Stimulated activated CD4-positive, alpha-beta T cell treated with anti-CD3 and anti-CD28 coated beads, Interleukin-4, amount 100 ng/mL, for 24 hours (primary cell): ENCODE data around the gene MICAL3.

ENCODE experiments used
- DNase-seq: peaks from one replicate; pipeline ENCODE4 v3.0.0-alpha.2; 2020

MICAL3 gene

GRCh38 chr22:17786435-17787161, 237.8 kb downstream of the MICAL3 start:
- no peak for DNase-seq

GRCh38 chr22:17785185-17786184, 238.9 kb downstream of the MICAL3 start:
- DNase-seq = peak; percentile 78

- DNase-seq = no peak
Measured at GRCh38 chr22:17784776-17785175, 239.6 kb downstream of the MICAL3 start.

GRCh38 chr22:17783773-17784480, 240.4 kb downstream of the MICAL3 start:
- no peak for DNase-seq

DNA sequence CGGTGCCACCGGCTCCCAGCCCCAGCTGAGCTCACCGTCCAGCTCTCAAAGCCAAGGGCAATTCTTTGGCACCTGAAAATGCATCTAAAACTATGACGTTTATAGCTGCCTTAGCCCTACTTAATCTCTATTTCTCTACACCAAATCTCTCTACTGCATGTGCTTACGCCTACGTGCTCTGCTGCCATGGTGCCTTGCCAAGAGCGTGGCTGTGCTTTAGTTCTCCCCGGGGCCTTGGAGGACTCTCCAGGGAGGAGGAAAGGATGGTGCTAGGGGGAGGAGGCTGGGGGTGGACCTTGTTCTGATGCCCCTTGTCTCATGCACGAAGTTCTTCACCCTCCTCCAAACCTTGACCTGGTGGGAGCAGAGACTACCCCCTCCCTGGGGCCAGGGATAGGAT, 241.0 kb downstream of the MICAL3 start:
- DNase-seq = no peak

GRCh38 chr22:17782621-17783020, 241.7 kb downstream of the MICAL3 start:
- no peak for DNase-seq

- DNase-seq = no peak
Measured at GRCh38 chr22:17782158-17782557, 242.2 kb downstream of the MICAL3 start.

DNA sequence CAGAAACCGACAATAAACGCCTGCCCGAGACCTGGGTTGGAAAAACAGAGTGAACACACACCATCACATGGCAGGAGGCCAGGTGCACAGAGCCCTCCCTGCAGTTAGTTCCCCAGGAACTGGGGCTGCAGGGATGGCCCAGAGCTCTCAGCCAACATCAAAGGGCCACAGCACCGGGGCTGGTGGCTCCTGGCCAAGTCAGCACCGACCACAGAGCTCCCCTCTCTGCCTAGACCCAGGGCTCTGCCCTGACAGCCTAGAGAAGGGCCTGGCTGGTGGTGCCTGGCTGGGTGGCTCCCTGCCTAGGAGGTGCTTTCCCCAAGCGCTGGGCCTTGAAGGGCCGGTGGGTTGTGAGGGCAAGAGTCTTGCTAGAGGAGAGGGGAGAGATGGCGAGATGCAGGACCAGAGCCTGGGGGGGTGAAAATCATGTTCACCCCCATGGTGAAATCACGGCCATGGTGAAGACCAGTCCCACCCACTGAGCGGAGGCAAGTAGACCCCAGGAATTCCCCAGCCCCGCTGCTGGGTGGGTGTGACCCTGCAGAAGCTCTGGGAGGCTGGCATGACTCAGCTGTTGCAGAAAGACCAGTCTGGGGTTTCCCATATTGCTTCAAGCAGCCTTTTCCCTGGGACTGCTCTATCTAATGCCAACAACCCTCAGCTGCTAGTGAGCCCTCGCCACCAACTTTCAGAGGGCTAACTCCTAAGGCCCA, 242.9 kb downstream of the MICAL3 start:
- DNase-seq = peak; percentile 76

DNA sequence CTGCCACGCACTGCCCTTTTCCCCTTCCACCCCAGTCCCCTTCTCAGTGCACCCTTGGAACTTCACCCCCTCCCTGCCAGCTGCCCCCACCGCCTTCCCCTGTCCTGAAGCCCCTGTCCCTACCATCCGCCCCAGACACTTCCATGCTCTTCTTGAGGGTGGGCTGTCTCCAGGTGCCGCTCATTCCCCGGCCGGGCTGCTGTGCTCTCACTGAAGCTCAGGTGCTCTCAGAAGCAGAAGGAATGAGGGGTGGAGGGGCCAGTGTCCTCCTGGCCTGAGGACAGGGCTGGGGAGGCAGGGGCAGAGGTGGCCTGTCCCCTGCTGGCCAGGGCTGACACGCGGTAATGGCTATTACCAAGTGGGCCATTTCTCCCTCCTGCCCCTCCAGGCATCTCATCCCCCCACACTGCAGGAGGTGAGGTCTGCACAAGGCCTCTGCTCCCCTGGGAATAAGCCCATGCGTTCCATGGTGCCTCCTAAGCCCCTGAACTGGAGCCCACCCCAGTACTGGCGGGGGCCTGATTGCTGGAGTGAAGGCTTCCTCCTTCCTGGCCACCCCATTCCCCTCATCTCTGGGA, 243.5 kb downstream of the MICAL3 start:
- DNase-seq = no peak

DNA sequence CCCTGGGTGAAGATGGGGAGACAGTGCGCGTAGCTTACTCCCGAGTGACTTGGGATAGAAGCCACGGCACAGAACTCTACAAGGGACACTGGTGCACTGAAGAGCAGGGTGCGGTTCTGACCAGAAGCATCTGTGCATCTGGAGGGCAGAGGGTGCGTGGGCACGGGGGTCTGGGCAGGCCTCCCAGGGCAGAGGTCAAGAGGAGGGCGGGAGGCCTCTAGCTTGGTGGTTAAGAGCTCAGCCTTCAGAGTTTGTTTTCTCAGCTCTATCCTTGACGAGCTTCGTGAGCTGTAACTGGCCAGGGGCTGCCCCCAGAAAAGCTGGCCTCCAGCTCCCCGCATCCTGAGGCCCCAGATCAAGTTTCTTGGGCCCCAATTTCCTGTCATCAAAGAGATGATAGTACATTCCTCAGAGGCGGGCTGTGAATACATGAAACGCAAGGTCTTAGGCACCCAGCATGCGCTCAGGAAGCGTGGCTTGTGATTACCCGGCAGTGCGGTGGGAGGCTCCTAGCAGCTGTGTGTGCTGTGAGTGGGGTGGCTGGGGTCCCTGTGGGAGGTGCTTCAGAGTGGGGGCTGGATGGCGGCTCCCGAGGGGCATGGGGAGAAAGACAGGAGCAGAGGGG, 244.1 kb downstream of the MICAL3 start:
- DNase-seq = no peak

DNA sequence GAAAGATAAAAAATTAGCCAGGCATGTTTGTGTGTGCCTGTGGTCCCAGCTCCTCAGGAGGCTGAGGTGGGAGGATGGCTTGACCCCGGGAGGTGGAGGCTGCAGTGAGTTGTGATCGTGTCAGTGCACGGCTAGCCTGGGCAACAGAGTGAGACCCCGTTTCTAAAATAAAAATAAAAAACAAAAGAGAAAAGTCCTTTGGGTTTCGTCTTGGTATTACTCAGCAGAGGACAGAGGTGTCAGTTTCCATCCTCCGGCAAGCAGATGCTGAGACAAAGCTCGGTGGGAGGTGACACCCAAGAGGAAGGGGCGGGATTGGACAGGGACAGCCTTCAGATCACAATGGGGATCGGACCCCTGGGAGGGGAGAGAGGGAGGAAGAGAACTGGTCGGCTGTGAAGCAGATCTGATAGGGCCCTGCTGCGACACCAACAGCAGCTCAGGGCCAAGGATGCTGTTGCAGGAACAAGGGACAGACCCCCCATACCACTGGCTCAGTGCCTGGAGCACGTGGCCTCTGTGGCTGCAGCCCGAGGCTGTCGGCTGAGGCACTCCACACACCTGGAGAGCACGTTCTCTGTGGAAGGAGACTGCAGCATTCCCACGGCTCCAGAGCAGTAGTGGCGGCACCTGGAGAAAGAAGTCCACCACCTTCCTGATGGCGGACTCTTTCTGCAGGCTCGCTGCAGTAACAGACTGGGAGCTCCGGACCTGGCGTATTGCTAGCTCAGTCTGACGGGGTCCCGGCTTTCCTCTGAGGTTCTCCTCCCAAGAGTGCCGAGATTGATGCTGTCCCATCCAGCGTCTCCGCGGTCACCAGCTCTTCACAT, 244.9 kb downstream of the MICAL3 start:
- DNase-seq = no peak

DNA sequence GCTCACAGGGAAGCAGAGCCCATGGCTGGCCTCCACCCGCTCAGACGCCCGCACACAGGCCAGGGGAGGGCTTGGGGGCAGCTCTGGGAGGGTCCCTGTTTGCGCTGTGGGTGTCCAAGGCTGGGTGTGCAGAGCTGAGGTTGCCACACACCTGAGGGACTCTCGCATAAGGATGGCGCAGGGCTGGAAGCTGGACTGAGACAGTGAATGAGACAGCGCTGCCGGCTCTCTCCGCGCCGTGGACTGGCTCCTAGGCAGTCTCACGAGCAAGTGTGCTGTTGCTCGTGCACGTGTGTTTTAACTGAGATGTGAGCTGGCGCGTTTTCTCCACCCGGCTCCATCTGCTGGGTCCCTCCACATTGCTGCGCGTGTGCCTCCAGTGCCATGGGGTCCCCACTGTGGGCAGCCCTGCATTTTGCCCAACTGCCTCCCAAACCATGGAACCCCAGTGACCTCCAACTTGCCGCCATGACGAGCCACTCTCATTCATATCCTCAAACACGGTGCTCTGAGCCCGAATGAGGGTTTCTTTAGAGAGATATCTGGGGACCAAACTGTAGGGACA, 245.9 kb downstream of the MICAL3 start:
- DNase-seq = no peak

GRCh38 chr22:17777717-17778044, 246.7 kb downstream of the MICAL3 start:
- no peak for DNase-seq

DNA sequence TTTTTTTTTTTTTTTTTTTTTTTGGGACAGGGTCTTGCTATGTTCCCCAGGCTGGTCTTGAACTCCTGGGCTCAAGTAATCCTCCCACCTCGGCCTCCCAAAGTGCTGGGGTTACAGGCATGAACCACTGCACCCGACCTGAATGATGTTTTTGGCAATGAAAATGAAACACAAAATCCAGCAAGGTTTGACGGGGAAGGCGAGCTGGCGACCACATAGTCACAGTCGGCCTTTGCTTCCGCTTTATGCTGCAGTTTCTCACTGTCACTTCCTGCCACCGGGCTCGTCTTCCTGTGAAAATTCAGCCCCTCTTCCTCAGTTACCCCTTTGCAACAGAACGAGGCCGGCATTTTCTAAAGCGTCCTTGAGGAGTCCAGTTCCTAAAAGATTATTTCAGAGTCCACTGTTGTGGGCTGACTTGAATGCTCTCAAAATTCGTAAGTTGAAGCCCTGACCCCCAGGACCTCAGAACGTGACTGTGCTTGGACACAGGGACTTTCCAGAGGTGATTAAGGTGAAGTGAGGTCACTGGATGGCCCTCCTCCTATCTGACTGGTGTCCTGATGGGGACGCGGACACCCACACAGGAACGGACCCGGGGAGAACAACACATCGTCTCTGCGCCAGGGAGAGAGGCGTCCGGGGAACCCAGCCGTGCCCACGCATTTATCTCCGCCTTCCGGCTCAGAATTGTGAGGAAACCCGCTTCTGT, 247.2 kb downstream of the MICAL3 start:
- peak; percentile 72 for DNase-seq

- DNase-seq = no peak
Measured at GRCh38 chr22:17775781-17776465, 248.4 kb downstream of the MICAL3 start.

DNA sequence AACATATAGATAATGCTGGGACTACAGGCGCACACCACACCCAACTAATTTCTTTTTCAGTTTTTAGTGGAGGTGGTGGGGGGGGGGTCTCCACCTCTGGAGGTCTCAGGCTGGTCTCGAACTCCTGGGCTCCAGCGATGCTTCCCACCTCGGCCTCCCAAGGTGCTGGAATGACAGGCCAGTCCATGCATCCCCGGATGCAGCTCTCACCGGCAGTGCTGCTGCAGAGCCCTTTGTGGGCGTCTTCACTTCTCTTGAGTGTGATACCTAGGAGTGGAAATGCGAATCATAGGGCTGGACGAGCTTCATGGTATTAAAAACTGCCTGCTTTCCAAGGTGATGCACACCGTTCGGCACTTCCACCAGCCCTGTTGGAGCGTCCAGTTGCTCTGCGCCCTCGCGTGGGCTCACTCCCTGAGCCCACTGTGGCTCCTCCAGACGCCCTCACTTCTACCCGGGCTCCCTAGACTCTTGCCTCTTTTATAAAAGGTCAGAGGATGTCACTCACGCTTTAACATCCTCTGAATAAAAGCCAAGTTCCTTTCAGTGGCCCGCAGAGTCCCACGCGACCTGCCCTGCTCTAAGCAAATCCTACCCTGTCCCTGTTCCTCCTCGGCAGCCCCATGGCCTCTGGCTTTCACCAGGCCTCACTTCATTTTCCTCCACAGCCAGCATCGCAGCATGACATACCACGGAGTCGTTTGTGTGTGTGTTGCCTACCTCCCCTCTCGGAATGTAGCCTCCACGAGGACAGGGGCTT, 249.3 kb downstream of the MICAL3 start:
- no peak for DNase-seq

- DNase-seq = peak; percentile 28
Measured at GRCh38 chr22:17774206-17774925, 250.0 kb downstream of the MICAL3 start, which contains the start of gene BID. BID (minus strand) TSS chr22:17774469; CDS start chr22:17750116, 24,353 bp downstream.
